Measurements from ENCODE around the gene KIAA0319L.
"Not testable (repeated sequence)": the region's sequence is repeated elsewhere in the genome, so short reads cannot be mapped to it uniquely, and the experiment has no call there.

The KIAA0319L gene

DNA sequence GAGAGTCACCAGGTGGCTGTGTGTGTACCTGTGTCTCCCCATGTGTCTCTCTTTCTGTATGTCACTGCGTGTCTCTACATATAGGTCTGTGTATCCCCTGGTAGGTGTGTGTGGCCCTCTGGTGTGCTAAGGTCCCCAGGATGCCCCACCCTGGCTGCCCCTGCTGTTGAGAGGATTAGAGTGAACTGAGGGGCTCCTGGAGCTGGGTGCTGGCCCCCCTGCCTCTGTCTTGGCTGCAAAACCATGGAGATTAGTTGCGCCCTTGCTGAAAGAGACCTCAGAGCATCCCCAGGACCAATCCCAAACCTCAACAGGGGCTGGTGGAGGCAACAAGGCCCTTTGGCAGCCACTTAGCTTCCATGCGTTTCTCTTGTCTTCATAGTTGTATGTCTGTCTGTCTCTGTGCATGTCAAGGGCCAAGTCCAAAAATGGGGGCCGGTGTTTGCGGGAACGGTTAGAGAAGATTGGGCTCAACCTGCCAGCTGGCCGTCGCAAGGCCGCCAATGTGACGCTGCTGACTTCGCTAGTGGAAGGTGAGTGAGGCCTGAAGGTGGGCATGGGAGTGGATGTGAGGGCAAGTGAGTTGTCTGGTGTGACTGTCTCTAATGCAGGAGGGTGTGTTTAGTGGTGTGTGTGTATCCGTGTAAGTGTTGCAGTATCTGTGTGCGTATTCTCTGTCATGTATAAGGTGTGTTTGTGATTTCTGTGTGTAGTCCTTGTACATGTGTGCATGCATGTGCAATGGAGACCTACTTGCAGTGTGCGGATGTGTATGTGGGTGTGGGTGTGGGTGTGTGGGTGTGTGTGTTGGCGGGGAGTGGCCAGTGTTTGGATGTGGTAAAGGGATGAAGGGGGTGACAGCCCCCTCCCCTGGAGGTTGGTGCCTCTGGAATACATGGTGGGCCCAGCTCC lies 32.6 kb upstream of the KIAA0319L start:
- Mint-ChIP-seq H3K9me3 (no peaks in the 10 kb centered on the region), H3K4me1 (peaks cover 26% of the 10 kb centered on the region), H3K4me3 (no peak overlapping the region), H3K27ac (peak overlapping the region; percentile 5), H3K36me3 (peaks cover 6% of the 10 kb centered on the region)
- ATAC-seq (no peak), DNase-seq (ENCODE audit: low spot score in 2 of 2) (no peak)

DNA sequence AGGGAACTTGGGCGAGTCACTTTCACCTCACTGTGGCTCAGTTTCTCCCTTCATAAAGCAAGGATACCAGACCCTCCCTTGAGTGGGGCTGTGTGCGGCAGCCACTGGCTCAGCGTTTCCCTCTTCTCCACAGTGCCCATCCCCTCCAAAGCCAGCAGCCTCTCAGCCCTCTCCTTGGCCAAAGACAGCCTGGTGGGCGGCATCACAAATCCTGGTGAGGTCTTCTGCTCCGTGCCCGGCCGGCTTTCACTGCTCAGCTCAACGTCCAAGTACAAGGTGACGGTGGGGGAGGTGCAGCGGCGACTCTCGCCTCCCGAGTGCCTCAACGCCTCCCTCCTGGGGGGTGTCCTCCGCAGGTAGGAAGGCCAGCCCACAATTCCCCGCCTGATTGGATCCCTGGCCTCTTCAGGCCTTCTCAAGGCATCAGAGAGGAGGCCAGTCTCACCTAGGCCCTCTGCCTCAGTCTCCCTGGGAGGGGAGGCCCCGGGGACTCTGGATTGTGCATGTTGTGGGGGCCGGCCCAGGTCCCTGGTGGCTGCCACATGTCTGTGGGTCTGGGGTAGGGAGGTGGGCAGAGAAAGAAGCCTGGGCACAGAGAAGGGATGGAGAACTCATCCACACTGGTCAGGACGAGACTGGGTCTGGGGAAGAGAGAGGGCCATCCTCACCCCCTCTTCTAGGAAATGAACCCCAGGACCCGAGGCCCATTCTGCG lies 31.2 kb upstream of the KIAA0319L start:
- peak overlapping the region; percentile 5 for H3K27ac Mint-ChIP-seq
- DNase-seq (ENCODE audit: low spot score in 2 of 2) (no peak), ATAC-seq (no peak)
- H3K36me3 Mint-ChIP-seq: peaks cover 6% of the 10 kb centered on the region
- H3K4me1 Mint-ChIP-seq: peaks cover 23% of the 10 kb centered on the region
- no peak overlapping the region for H3K4me3 Mint-ChIP-seq
- H3K9me3 Mint-ChIP-seq: no peaks in the 10 kb centered on the region

DNA sequence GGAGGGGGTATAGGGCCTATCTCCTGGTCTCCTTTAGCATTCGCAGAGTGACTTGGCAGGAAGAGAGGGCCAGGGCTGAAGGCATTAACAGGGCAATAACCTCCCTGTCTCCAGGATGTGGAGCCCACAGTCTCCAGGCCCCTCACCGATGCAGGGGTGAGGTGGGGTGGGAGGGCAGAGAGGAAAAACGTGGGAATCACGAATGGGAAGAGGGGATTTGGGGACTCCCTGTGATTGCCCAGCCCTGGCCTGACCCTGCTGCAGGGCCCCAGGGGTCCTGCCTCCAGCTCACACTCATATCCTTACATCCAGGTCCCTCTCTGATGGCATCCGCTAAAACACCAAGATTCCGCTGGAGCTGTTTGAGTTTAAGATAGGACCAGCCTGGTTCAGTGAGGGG lies 30.5 kb upstream of the KIAA0319L start:
- Mint-ChIP-seq H3K9me3 (no peaks in the 10 kb centered on the region), H3K4me3 (no peak overlapping the region), H3K27ac (no peak overlapping the region), H3K36me3 (peaks cover 3% of the 10 kb centered on the region), H3K4me1 (peaks cover 17% of the 10 kb centered on the region)
- ATAC-seq (no peak), DNase-seq (ENCODE audit: low spot score in 2 of 2) (no peak)

DNA sequence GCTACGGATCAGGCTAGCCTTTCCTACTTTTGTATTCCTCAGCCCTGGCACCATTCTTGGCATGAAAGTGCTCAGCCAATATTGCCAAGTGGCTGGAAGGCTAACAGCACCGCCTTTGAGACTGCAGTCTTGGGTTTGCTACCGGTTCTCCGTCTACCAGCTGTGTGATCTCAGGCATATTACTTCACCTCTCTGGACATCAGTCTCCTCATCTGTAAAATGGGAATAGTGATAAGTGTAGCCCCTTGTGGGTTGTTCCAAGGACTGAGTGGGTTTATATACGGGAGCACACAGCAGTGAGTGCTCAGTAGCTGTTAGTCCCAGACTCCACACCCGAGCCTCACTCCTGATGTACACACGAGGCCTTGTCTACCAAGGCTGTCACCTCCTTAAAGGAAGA lies 29.6 kb upstream of the KIAA0319L start:
- Mint-ChIP-seq H3K9me3 (no peaks in the 10 kb centered on the region), H3K27ac (no peak overlapping the region), H3K36me3 (no peaks in the 10 kb centered on the region), H3K4me3 (no peak overlapping the region), H3K4me1 (peaks cover 15% of the 10 kb centered on the region)
- ATAC-seq (no peak), DNase-seq (ENCODE audit: low spot score in 2 of 2) (no peak)

DNA sequence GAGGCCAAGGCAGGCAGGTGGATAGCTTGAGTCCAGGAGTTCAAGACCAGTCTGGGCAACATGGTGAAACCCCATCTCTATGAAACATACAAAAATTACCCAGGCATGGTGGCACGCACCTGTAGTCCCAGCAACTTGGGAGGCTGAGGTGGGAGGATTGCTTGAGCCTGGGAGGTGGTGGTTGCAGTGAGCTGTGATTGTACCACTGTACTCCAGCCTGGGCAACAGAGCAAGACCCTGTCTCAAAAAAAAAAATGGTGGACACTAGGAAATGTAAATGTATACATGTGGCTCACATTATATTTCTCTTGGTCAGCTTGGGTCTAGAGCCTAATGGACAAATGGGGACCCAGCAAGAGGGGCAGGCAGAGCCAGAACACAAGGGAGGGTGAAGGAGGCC lies 28.6 kb upstream of the KIAA0319L start:
- Mint-ChIP-seq H3K4me1 (peaks cover 15% of the 10 kb centered on the region), H3K27ac (peak overlapping the region; percentile 10)
- DNase-seq (ENCODE audit: low spot score in 2 of 2); H3K36me3 Mint-ChIP-seq; ATAC-seq; H3K9me3 Mint-ChIP-seq; H3K4me3 Mint-ChIP-seq: not testable (repeated sequence)

DNA sequence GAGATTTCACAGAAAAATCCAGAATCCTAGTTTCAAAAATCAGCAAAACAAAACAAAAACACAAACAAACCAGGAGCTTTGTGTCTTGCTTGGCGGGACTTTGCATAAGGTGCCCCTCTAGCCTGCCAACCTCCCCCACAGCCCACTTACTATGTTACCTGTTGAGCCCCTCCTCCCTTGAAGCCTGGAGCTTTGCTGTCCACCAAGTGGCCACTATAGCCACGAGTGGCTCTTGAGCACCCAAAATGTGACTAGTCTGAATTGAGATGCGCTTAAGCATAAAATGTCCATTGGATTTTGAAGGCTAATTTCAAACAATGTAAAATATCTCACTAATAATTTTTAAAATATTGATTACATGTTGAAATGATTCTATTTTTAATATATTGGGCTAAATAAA lies 28.1 kb upstream of the KIAA0319L start:
- H3K4me3 Mint-ChIP-seq: no peak overlapping the region
- peak overlapping the region; percentile 10 for H3K27ac Mint-ChIP-seq
- peaks cover 15% of the 10 kb centered on the region for H3K4me1 Mint-ChIP-seq
- no peaks in the 10 kb centered on the region for H3K36me3 Mint-ChIP-seq
- H3K9me3 Mint-ChIP-seq: no peaks in the 10 kb centered on the region
- no peak for ATAC-seq
- no peak for DNase-seq (ENCODE audit: low spot score in 2 of 2)

DNA sequence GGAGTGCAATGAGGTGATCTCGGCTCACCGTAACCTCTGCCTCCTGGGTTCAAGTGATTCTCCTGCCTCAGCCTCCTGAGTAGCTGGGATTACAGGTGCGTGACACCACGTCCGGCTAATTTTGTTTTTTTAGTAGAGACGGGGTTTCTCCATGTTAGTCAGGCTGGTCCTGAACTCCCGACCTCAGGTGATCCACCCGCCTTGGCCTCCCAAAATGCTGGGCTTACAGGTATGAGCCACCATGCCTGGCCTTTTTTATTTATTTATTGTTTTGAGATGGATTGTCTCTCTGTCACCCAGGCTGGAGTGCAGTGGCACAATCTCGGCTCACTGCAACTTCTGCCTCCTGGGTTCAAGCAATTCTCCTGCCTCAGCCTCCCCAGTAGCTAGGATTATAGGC lies 24.4 kb upstream of the KIAA0319L start:
- not testable (repeated sequence) for DNase-seq (ENCODE audit: low spot score in 2 of 2); H3K4me3 Mint-ChIP-seq; H3K9me3 Mint-ChIP-seq; ATAC-seq; H3K27ac Mint-ChIP-seq; H3K36me3 Mint-ChIP-seq
- peaks cover 17% of the 10 kb centered on the region for H3K4me1 Mint-ChIP-seq

DNA sequence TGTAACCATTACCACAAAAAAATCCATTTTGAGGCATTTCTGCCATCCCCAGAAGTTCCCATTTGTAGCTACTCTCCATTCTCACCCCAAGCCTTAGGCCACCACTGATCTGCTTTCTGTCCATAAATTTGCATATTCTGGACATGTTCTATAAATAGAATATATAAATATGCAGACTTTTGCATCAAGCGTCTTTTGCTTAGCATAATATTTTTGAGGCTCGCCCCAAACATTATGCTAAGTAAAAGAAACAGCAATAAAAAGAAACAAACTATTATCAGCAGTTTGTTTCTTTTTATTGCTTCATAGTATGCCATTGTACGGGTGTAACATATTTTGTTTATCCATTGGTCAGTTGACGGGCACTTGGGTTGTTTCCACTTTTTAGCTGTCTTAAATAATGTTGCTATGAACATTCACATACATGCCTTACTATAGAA lies 23.8 kb upstream of the KIAA0319L start:
- H3K4me3 Mint-ChIP-seq: no peak overlapping the region
- no peak for ATAC-seq
- H3K27ac Mint-ChIP-seq: no peak overlapping the region
- H3K4me1 Mint-ChIP-seq: peaks cover 24% of the 10 kb centered on the region
- H3K9me3 Mint-ChIP-seq: no peaks in the 10 kb centered on the region
- H3K36me3 Mint-ChIP-seq: no peaks in the 10 kb centered on the region
- DNase-seq (ENCODE audit: low spot score in 2 of 2): no peak

DNA sequence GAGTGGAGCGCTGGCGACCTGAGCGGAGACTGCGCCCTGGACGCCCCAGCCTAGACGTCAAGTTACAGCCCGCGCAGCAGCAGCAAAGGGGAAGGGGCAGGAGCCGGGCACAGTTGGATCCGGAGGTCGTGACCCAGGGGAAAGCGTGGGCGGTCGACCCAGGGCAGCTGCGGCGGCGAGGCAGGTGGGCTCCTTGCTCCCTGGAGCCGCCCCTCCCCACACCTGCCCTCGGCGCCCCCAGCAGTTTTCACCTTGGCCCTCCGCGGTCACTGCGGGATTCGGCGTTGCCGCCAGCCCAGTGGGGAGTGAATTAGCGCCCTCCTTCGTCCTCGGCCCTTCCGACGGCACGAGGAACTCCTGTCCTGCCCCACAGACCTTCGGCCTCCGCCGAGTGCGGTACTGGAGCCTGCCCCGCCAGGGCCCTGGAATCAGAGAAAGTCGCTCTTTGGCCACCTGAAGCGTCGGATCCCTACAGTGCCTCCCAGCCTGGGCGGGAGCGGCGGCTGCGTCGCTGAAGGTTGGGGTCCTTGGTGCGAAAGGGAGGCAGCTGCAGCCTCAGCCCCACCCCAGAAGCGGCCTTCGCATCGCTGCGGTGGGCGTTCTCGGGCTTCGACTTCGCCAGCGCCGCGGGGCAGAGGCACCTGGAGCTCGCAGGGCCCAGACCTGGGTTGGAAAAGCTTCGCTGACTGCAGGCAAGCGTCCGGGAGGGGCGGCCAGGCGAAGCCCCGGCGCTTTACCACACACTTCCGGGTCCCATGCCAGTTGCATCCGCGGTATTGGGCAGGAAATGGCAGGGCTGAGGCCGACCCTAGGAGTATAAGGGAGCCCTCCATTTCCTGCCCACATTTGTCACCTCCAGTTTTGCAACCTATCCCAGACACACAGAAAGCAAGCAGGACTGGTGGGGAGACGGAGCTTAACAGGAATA lies 20.1 kb upstream of the KIAA0319L start:
- peak overlapping the region; percentile 87 for H3K4me3 Mint-ChIP-seq
- no peaks in the 10 kb centered on the region for H3K9me3 Mint-ChIP-seq
- DNase-seq (ENCODE audit: low spot score in 2 of 2): peak; percentile 41 to 83
- H3K36me3 Mint-ChIP-seq: no peaks in the 10 kb centered on the region
- peak overlapping the region; percentile 95 for H3K27ac Mint-ChIP-seq
- ATAC-seq: peak; percentile 88
- H3K4me1 Mint-ChIP-seq: peaks cover 32% of the 10 kb centered on the region

DNA sequence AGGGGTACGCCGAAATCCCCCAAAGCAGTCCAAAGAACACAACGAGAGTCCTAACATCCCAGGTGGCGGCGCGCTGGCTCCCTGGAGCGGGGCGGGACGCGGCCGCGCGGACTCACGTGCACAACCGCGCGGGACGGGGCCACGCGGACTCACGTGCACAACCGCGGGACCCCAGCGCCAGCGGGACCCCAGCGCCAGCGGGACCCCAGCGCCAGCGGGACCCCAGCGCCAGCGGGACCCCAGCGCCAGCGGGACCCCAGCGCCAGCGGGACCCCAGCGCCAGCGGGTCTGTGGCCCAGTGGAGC lies 19.5 kb upstream of the KIAA0319L start:
- peaks cover 32% of the 10 kb centered on the region for H3K4me1 Mint-ChIP-seq
- not testable (repeated sequence) for ATAC-seq; DNase-seq (ENCODE audit: low spot score in 2 of 2); H3K36me3 Mint-ChIP-seq; H3K9me3 Mint-ChIP-seq
- H3K4me3 Mint-ChIP-seq: peak overlapping the region; percentile 87
- H3K27ac Mint-ChIP-seq: peak overlapping the region; percentile 95

DNA sequence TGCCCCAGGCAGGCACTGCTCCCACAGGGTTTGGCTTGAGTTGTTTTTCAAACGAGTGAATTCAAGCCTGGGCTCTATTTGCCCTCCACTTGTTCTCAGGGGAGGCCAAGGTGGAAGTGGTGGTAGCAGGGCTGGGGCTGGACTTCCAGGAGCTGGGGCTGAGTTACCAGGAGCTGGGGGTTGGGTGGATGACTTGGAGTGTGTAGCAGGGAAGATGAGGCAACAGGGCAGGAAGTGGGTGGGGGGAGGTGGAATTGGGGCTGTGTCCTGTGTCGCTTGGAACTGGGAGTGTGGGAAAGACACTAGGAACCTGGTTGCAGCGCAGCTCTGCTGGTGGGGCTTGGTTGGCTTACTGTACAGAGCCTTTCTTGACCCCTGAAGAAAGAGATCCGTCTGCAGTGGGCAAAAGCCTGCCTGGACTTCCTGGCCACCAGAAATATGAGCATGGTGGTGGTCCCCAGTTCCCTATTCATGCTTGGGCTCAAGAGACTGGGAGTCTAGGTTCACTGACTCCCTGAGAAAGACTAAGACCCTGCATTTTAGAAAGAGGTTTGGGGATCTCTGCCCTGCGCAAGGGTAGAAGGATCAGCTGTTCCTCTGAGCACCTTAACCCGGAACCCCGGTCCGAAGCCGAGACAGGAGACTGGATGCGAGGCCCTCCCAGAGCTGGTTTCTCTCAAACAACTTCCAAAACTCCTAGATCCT lies 19.0 kb upstream of the KIAA0319L start:
- ATAC-seq: no peak
- no peak for DNase-seq (ENCODE audit: low spot score in 2 of 2)
- Mint-ChIP-seq H3K4me1 (peaks cover 32% of the 10 kb centered on the region), H3K36me3 (peaks cover 1% of the 10 kb centered on the region), H3K4me3 (peak overlapping the region; percentile 87), H3K9me3 (no peaks in the 10 kb centered on the region), H3K27ac (peak overlapping the region; percentile 95)

DNA sequence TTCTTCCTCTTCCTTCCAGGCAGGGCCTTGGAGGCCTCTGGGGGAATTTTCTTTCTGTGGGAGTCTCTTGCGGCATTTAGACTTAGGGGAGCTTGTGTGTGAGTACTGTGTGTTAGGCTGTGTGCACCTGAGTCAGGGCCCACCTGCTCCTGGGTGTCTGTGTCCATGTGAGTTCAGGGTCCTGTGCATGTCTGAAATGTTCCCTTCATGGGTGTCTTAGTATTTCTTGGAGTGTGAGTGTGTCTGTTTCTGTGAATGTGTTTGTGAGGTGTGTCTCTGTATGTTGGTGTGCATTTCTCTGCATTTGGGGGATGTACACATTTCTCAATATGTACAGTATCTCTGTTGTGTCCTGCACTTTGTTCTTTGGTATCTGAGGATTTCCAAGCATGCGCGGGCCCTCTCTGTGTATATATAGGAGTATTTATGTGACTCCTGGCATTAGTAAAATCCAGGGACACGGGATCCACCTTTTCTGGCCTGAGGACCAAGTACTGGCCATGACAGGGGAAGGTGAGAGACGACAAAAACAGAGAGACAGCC lies 18.3 kb upstream of the KIAA0319L start:
- ATAC-seq (no peak), DNase-seq (ENCODE audit: low spot score in 2 of 2) (no peak)
- H3K4me1 Mint-ChIP-seq: peaks cover 35% of the 10 kb centered on the region
- peaks cover 7% of the 10 kb centered on the region for H3K36me3 Mint-ChIP-seq
- H3K27ac Mint-ChIP-seq: no peak overlapping the region
- peak overlapping the region; percentile 87 for H3K4me3 Mint-ChIP-seq
- H3K9me3 Mint-ChIP-seq: no peaks in the 10 kb centered on the region

DNA sequence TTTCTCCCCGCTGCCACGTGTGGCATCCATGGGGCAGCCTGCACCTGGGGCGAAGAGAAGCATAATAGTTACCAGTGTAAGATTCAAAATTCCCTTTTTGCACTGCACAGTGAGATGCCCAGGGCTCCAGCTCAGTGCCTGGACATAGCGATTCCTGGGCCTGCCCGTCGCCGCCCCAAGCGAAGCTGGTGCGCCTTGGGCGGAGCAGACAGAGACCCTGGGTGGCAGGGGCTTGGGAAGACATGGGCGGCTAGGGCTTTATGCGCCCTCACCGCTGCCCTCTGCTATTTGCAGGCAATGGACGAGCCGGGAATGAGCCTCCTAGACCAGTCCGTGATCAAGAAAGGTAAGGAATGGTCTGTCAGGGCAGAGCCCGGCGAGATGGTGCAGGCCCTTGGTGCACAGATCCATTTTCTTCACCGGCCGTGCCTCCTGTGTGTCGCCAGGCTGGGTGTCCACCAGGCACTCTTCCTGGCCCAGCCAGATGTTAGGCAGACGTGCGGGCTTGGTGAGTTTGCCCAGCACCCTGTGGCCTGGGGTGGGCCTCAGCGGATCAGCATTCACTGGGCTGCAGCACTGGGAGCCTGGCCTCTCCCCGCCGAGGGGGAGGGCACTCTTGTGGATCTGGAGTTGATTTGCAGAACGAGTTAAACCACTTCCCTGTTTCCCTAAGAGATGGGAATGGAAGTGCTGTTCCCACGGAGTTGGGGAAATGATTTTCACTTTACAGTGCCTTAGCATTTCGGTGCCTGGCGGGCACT lies 17.6 kb upstream of the KIAA0319L start:
- no peaks in the 10 kb centered on the region for H3K9me3 Mint-ChIP-seq
- peaks cover 42% of the 10 kb centered on the region for H3K4me1 Mint-ChIP-seq
- DNase-seq (ENCODE audit: low spot score in 2 of 2) (no peak), ATAC-seq (no peak)
- H3K4me3 Mint-ChIP-seq: peak overlapping the region; percentile 87
- H3K27ac Mint-ChIP-seq: no peak overlapping the region
- H3K36me3 Mint-ChIP-seq: peaks cover 7% of the 10 kb centered on the region

DNA sequence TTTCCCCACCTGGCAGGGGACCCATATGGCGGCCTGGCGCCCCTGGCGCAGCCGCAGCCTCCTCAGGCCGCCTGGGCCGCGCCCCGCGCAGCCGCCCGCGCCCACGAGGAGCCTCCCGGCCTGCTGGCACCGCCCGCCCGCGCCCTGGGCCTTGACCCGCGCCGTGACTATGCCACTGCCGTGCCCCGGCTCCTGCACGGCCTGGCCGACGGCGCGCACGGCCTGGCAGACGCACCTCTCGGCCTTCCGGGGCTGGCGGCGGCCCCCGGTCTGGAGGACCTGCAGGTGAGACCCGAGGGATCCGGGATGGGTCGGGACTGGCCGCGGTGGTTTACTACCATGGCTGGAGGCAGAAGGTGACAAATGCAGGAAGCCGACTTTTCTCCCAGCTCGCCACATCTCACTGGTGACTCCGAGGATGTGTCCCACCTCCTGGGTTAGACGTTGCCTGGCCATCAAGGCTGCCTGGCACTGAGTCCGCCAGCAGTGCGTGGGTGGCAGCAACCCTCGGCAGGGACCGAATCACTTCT lies 17.0 kb upstream of the KIAA0319L start:
- Mint-ChIP-seq H3K4me3 (no peak overlapping the region), H3K9me3 (no peaks in the 10 kb centered on the region), H3K36me3 (peaks cover 7% of the 10 kb centered on the region), H3K4me1 (peaks cover 48% of the 10 kb centered on the region), H3K27ac (no peak overlapping the region)
- ATAC-seq (no peak), DNase-seq (ENCODE audit: low spot score in 2 of 2) (no peak)
